CD4-positive, alpha-beta T cell (primary cell): ENCODE measurements around the gene RBM26. TPM values are rescaled to one million over a fixed set of nuclear protein-coding genes. Genes with fewer than 3 reads are reported as not detected.

ENCODE experiments used
- ATAC-seq: fragments of 200-7000 bp; cut with Tn5 transposase; one replicate; pipeline ENCODE4 v1.10.0; 2022; ENCODE audit warnings: mild to moderate bottlenecking; ENCODE audit not compliant: poor library complexity
- CTCF ChIA-PET: fragments of 350-600 bp; sonication (Branson Sonifier 250); formaldehyde crosslinking; loops from one replicate; lab custom pipeline; 2021; ENCODE audit warnings: antibody characterized with exemption, inconsistent platforms; lab: Charles Lee
- POLR2A ChIA-PET: fragments of 350-600 bp; sonication (Branson Sonifier 250); formaldehyde crosslinking; loops from one replicate; lab custom pipeline; 2021; ENCODE audit warnings: antibody characterized with exemption, inconsistent platforms; lab: Charles Lee
- DNase-seq, 14 experiments: peaks; one replicate each; pipeline ENCODE4 v3.0.0-alpha.2; 2013 to 2020; ENCODE audit warnings: mixed read lengths in 2 of 14
- H3K27ac ChIP-seq, 2 donors: one replicate each; pipeline versions ENCODE4 v1.5.1 to v1.7.0; 2013; ENCODE audit warnings: low read length in 2 of 2, low read depth in 1 of 2, mild to moderate bottlenecking in 1 of 2
- H3K27me3 ChIP-seq, 2 experiments: 1 replicate in 1 of 2; 2 replicates in 1 of 2; pipeline versions ENCODE4 v1.6.1 to v1.7.0; 2013; ENCODE audit warnings: low read length in 2 of 2, control low read depth in 1 of 2, mild to moderate bottlenecking in 1 of 2, moderate library complexity in 1 of 2; ENCODE audit not compliant: insufficient read depth in 2 of 2, control insufficient read depth in 1 of 2
- H3K36me3 ChIP-seq: one replicate; pipeline ENCODE4 v1.6.1; 2013; ENCODE audit warnings: low read length, control low read depth; ENCODE audit not compliant: insufficient read depth
- H3K4me1 ChIP-seq: one replicate; pipeline ENCODE4 v1.6.1; 2013; ENCODE audit warnings: low read length, control low read depth; ENCODE audit not compliant: insufficient read depth
- H3K4me3 ChIP-seq: one replicate; pipeline ENCODE4 v1.5.1; 2013; ENCODE audit warnings: mild to moderate bottlenecking, low read length, moderate library complexity
- H3K9me3 ChIP-seq, 2 experiments: 1 replicate in 1 of 2; 2 replicates in 1 of 2; pipeline versions ENCODE4 v1.6.1 to v1.7.0; 2013; ENCODE audit warnings: low read length in 2 of 2, mild to moderate bottlenecking in 2 of 2, control low read depth in 1 of 2, moderate library complexity in 1 of 2; ENCODE audit not compliant: control insufficient read depth in 1 of 2, insufficient read depth in 1 of 2
- H3K27ac Mint-ChIP-seq: one replicate; pipeline ENCODE4 v1.8.0; 2020; ENCODE audit warnings: mixed read lengths
- H3K27me3 Mint-ChIP-seq: one replicate; pipeline ENCODE4 v1.8.0; 2021; ENCODE audit warnings: mixed read lengths
- H3K36me3 Mint-ChIP-seq: one replicate; pipeline ENCODE4 v1.8.0; 2021; ENCODE audit warnings: low read depth, mixed read lengths
- H3K4me1 Mint-ChIP-seq: one replicate; pipeline ENCODE4 v1.8.0; 2021; ENCODE audit warnings: low read depth, mixed read lengths
- H3K4me3 Mint-ChIP-seq: one replicate; pipeline ENCODE4 v1.8.0; 2020; ENCODE audit warnings: mild to moderate bottlenecking, mixed read lengths
- H3K9me3 Mint-ChIP-seq: one replicate; pipeline ENCODE4 v1.8.0; 2020; ENCODE audit warnings: mixed read lengths
- CTCF ChIP-seq: fragments of 200-600 bp; IDR thresholded peaks from one replicate; pipeline ENCODE4 v1.8.0; 2022; ENCODE audit warnings: antibody characterized with exemption, mild to moderate bottlenecking
- intact Hi-C, 2 experiments: fragments of 100-400 bp; cut with DNase I in 1 of 2; cut with micrococcal nuclease in 1 of 2; formaldehyde crosslinking; loops; one replicate each; pipeline versions ENCODE4 v1.15.1 to v1.9.0; 2023 to 2025; cut with DNase I, micrococcal nuclease
- total RNA-seq, 174 experiments: library from RNA in 2 of 174; stranded (reverse) in 2 of 174; gene quantifications; one replicate each; pipeline ENCODE4 v1.2.3 and lab custom pipeline; 2021 to 2026

The RBM26 gene
- total RNA-seq, 2 experiments from 2014 or later, result 67.3 to 68.0 TPM

DNA sequence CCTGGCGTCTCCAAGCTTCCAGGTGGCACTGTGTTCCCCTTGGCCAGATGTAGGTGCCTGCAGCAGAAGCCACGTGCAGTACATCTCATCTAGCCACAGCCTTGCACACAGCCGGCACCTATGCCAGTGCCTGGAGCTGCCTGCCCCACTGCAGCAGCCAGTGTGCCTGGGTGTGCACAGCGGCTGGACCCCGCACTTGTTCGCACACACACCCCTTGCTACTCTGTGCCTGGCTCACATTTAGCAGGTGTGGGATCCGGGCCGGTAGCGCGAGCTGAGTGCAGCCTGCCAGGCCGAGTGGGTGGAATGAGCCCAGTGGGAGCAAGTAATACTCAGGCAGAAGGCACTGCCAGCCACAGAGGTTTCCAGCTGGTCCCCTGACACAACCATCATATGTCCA, 26.9 kb upstream of the RBM26 start:
- Mint-ChIP-seq H3K27ac (no peak overlapping the region), H3K27me3 (no peaks in the 10 kb centered on the region), H3K36me3 (no peaks in the 10 kb centered on the region), H3K4me3 (no peak overlapping the region), H3K9me3 (no peaks in the 10 kb centered on the region), H3K4me1 (no peaks in the 10 kb centered on the region)
- TF ChIP-seq CTCF, result no peak
- no peak for ATAC-seq
- ChIA-PET CTCF (interaction anchor here (1.1 kb wide), 1 partner anchor 13 kb away, joined by 5 read pairs; no protein-coding TSS in a partner anchor), POLR2A (interaction anchor here (1.5 kb wide), 1 partner anchor 9 kb away, joined by 4 read pairs; no protein-coding TSS in a partner anchor)
- Histone ChIP-seq H3K27ac (no peak overlapping the region), H3K27me3 (no peaks in the 10 kb centered on the region), H3K4me1 (no peaks in the 10 kb centered on the region), H3K4me3 (no peak overlapping the region), H3K9me3 (peaks cover 0 to 7% of the 10 kb centered on the region in 2 experiments), H3K36me3 (no peaks in the 10 kb centered on the region)
- DNase-seq, result no peak
- intact Hi-C loops, result loop anchor here in 1 of 2 experiments (5.0 kb wide), 1 partner anchor 49 kb away; the partner anchor contains the start of gene NDFIP2

- Mint-ChIP-seq H3K9me3 (no peaks in the 10 kb centered on the region), H3K27me3 (no peaks in the 10 kb centered on the region)
These were observed 26.0 kb upstream of the RBM26 start for GRCh38 chr13:79432086-79432485.

DNA sequence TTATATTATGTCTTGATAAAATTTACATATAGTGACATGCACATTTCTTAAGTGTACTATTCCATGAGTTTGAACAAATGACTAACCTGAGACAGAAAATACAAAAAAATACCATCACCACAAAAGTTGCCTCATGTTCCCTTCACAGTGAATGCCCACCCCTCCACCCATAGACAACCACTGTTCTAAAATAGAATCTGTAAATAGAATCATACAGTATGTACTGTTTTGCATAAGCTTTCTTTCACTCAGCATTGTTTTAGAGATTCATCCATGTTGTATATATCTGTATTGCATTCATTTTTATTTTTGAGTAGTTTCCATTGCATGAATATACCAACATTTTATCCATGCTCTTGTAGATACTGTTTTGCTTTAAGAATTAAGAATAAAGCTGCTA, 23.3 kb upstream of the RBM26 start:
- H3K27ac Mint-ChIP-seq, result no peak overlapping the region
- no peak overlapping the region for H3K4me3 ChIP-seq
- H3K4me1 Mint-ChIP-seq, result no peaks in the 10 kb centered on the region
- intact Hi-C loops, result loop anchor here in 1 of 2 experiments (10.0 kb wide), 1 partner anchor 1295 kb away; no protein-coding TSS in a partner anchor
- H3K4me3 Mint-ChIP-seq, result no peak overlapping the region
- no peak overlapping the region for H3K27ac ChIP-seq
- ChIA-PET CTCF (interaction anchor here (1.0 kb wide), 1 partner anchor 107 kb away, joined by 3 read pairs; no protein-coding TSS in a partner anchor), POLR2A (no interaction called here)
- ATAC-seq (no peak), DNase-seq (no peak)
- no peaks in the 10 kb centered on the region for H3K27me3 Mint-ChIP-seq
- H3K9me3 Mint-ChIP-seq, result no peaks in the 10 kb centered on the region
- TF ChIP-seq CTCF, result no peak
- no peaks in the 10 kb centered on the region for H3K36me3 ChIP-seq
- no peaks in the 10 kb centered on the region for H3K4me1 ChIP-seq
- H3K9me3 ChIP-seq, result peaks cover 0 to 7% of the 10 kb centered on the region in 2 experiments
- no peaks in the 10 kb centered on the region for H3K36me3 Mint-ChIP-seq
- no peaks in the 10 kb centered on the region for H3K27me3 ChIP-seq

More at GRCh38 chr13:79432086-79432485, 26.0 kb upstream of the RBM26 start:
- no peaks in the 10 kb centered on the region for H3K4me1 Mint-ChIP-seq
- H3K36me3 Mint-ChIP-seq, result no peaks in the 10 kb centered on the region
- DNase-seq (no peak), ATAC-seq (no peak)
- Histone ChIP-seq H3K27me3 (no peaks in the 10 kb centered on the region), H3K27ac (no peak overlapping the region), H3K4me3 (no peak overlapping the region), H3K36me3 (no peaks in the 10 kb centered on the region), H3K9me3 (peaks cover 0 to 7% of the 10 kb centered on the region in 2 experiments), H3K4me1 (no peaks in the 10 kb centered on the region)
- no peak overlapping the region for H3K4me3 Mint-ChIP-seq
- intact Hi-C loops, result loop anchor here in 1 of 2 experiments (5.0 kb wide), 1 partner anchor 50 kb away; the partner anchor contains the start of gene NDFIP2
- no peak for TF ChIP-seq CTCF
- ChIA-PET CTCF (no interaction called here), POLR2A (no interaction called here)
- no peak overlapping the region for H3K27ac Mint-ChIP-seq
